Mucosa of stomach (tissue), 1 donor: ENCODE results near the gene BMPR1A.

Source experiments
- H3K27me3 ChIP-seq: one replicate; pipeline ENCODE4 v1.7.0; 2013; ENCODE audit warnings: mild to moderate bottlenecking, low read length; ENCODE audit not compliant: control insufficient read depth, insufficient read depth
- H3K36me3 ChIP-seq: one replicate; pipeline ENCODE4 v1.7.0; 2013; ENCODE audit warnings: low read length; ENCODE audit not compliant: control insufficient read depth, insufficient read depth
- H3K4me1 ChIP-seq: one replicate; pipeline ENCODE4 v1.7.0; 2013; ENCODE audit warnings: mild to moderate bottlenecking, low read length; ENCODE audit not compliant: control insufficient read depth, insufficient read depth
- H3K4me3 ChIP-seq: one replicate; pipeline ENCODE4 v1.7.0; 2013; ENCODE audit warnings: low read length
- H3K9ac ChIP-seq: one replicate; pipeline ENCODE4 v1.7.0; 2013; ENCODE audit warnings: mild to moderate bottlenecking, low read length, moderate library complexity
- H3K9me3 ChIP-seq: one replicate; pipeline ENCODE4 v1.7.0; 2013; ENCODE audit warnings: mild to moderate bottlenecking, low read length, moderate library complexity; ENCODE audit not compliant: control insufficient read depth
- donor health status: Pancreatic carcinoma.

Gene BMPR1A

DNA sequence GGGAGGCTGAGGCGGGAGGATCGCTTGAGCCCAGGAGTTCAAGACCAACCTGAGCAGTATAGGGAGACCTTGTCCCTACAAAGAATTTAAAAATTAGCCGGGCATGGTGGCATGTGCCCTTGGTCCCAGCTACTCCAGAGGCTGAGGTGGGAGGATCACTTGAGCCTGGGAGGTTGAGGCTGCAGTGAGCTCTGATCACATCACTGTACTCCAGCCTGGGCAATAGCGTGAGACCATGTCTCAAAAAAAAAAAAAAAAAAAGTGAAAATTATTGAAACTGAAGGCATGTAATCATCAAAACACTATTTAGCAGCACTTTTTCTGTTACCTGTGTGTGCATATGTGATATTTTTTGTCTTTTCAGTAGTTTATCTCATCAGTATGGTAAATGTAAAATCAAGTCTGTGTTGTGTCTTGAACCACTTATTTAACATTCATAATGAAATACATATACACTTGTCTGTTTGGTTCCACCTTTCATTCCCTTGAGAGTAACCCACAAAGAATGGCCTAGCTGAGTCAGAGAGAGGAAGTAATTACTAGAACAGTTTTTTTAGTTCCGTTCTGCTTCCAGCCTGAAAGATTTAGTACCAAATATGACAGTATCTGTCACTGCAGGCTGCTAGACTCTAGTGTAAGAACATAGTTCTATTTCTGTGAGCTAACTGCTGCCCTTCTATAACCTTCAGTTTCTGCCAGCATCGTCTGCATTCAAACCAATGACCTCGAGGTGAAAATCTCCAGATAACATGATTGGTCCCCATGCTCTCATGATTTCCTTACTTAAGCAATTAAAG lies 132.4 kb downstream of the BMPR1A start:
- H3K9me3 ChIP-seq, result no peaks in the 10 kb centered on the region
- H3K9ac ChIP-seq, result no peak overlapping the region
- no peaks in the 10 kb centered on the region for H3K27me3 ChIP-seq
- no peak overlapping the region for H3K4me3 ChIP-seq
- H3K36me3 ChIP-seq, result no peaks in the 10 kb centered on the region
- no peaks in the 10 kb centered on the region for H3K4me1 ChIP-seq

DNA sequence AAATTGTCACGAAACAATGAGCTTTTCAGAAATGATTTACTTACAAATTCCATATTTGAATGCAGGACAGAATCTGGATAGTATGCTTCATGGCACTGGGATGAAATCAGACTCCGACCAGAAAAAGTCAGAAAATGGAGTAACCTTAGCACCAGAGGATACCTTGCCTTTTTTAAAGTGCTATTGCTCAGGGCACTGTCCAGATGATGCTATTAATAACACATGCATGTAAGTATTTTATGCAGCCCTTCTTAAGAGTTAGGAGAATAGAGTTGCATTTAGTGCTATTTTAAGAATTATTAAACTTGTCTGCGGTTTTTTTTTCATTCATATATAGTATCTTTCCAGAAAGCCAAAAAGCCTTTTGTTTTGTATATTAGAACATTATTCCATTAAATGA lies 133.6 kb downstream of the BMPR1A start:
- H3K27me3 ChIP-seq, result no peaks in the 10 kb centered on the region
- no peaks in the 10 kb centered on the region for H3K36me3 ChIP-seq
- no peak overlapping the region for H3K4me3 ChIP-seq
- no peak overlapping the region for H3K9ac ChIP-seq
- no peaks in the 10 kb centered on the region for H3K9me3 ChIP-seq
- H3K4me1 ChIP-seq, result no peaks in the 10 kb centered on the region

DNA sequence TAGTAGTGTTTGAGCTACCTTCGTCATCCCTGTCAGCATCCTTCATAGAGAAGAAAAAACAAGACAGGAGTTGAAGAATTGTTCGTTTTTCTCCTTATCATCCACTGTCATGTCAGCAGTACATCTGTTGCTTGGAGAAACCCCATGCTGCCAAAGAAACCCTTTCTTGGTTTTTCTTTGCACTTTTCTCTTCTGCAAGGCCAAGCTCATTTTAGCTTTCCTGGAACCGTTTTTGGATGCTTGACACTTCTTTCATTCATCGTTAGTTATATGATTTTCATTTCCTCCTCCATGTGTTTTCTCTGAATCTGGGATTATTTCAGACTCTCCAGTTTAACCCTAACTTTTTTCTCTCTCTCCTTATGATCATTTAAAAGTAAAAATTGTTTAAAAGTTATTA lies 142.1 kb downstream of the BMPR1A start:
- no peaks in the 10 kb centered on the region for H3K27me3 ChIP-seq
- no peaks in the 10 kb centered on the region for H3K36me3 ChIP-seq
- no peak overlapping the region for H3K4me3 ChIP-seq
- H3K4me1 ChIP-seq, result no peaks in the 10 kb centered on the region
- no peaks in the 10 kb centered on the region for H3K9me3 ChIP-seq
- H3K9ac ChIP-seq, result no peak overlapping the region

GRCh38 chr10:86899132-86899531 lies 142.7 kb downstream of the BMPR1A start:
- Histone ChIP-seq H3K9me3 (no peaks in the 10 kb centered on the region), H3K9ac (no peak overlapping the region), H3K4me3 (no peak overlapping the region), H3K36me3 (no peaks in the 10 kb centered on the region), H3K27me3 (no peaks in the 10 kb centered on the region), H3K4me1 (no peaks in the 10 kb centered on the region)

GRCh38 chr10:86899670-86900276 lies 143.4 kb downstream of the BMPR1A start:
- Histone ChIP-seq H3K9ac (no peak overlapping the region), H3K4me3 (no peak overlapping the region), H3K36me3 (no peaks in the 10 kb centered on the region), H3K9me3 (no peaks in the 10 kb centered on the region), H3K4me1 (no peaks in the 10 kb centered on the region), H3K27me3 (no peaks in the 10 kb centered on the region)

DNA sequence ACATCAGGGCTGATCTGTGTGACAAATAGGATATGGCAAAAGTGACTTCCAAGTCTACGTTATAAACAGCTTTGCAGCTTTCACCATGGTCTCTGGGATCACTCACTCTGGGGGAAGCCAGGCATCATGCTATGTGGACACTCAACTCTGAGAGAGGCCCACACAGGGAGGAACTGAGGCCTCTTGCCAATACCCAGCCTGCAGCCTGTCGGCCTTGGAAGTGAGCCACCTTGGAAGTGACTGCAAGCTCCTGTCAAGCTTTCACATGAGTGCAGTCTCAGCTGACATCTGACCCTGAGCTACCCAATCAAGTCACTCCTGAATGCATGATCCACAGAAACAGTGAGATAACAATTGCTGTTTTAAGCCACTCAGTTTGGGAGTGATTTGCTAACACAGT lies 144.5 kb downstream of the BMPR1A start:
- Histone ChIP-seq H3K36me3 (no peaks in the 10 kb centered on the region), H3K9me3 (no peaks in the 10 kb centered on the region), H3K4me3 (no peak overlapping the region), H3K9ac (no peak overlapping the region), H3K27me3 (no peaks in the 10 kb centered on the region), H3K4me1 (no peaks in the 10 kb centered on the region)

- no peak overlapping the region for H3K9ac ChIP-seq
- H3K36me3 ChIP-seq, result no peaks in the 10 kb centered on the region
- no peaks in the 10 kb centered on the region for H3K27me3 ChIP-seq
These were observed 148.2 kb downstream of the BMPR1A start for GRCh38 chr10:86904600-86904999.

DNA sequence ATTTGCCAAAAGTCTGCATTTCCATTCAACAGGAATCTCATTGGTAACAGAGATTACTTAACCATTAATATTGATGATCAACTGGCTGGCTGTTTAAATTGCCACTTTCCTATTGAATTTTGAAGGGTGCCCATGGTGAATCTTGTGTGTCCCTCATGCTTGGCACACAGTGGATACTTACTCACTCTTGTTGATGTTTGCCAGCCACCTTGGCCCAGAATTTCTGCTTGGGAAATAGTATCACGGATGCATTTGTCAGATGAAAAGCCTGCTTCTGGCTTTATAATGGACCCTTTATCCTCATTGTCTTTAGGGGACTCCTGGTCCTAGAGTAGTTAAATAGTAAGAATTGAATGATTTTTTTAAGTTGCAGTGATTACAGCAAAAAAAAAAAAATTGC lies 149.0 kb downstream of the BMPR1A start:
- no peak overlapping the region for H3K9ac ChIP-seq
- H3K9me3 ChIP-seq, result no peaks in the 10 kb centered on the region
- no peaks in the 10 kb centered on the region for H3K27me3 ChIP-seq
- no peaks in the 10 kb centered on the region for H3K36me3 ChIP-seq
- no peaks in the 10 kb centered on the region for H3K4me1 ChIP-seq
- H3K4me3 ChIP-seq, result no peak overlapping the region

More at GRCh38 chr10:86904600-86904999, 148.2 kb downstream of the BMPR1A start:
- Histone ChIP-seq H3K9me3 (no peaks in the 10 kb centered on the region), H3K4me3 (no peak overlapping the region), H3K4me1 (no peaks in the 10 kb centered on the region)

- Histone ChIP-seq H3K9me3 (no peaks in the 10 kb centered on the region), H3K27me3 (no peaks in the 10 kb centered on the region), H3K36me3 (no peaks in the 10 kb centered on the region), H3K4me1 (no peaks in the 10 kb centered on the region), H3K9ac (no peak overlapping the region), H3K4me3 (no peak overlapping the region)
These were observed 158.3 kb downstream of the BMPR1A start for GRCh38 chr10:86914734-86915133.

- Histone ChIP-seq H3K9me3 (no peaks in the 10 kb centered on the region), H3K27me3 (no peaks in the 10 kb centered on the region), H3K36me3 (no peaks in the 10 kb centered on the region), H3K4me3 (no peak overlapping the region), H3K4me1 (no peaks in the 10 kb centered on the region), H3K9ac (no peak overlapping the region)
These were observed 161.6 kb downstream of the BMPR1A start for GRCh38 chr10:86918022-86918471.

GRCh38 chr10:86922553-86922961 lies 166.1 kb downstream of the BMPR1A start:
- no peaks in the 10 kb centered on the region for H3K36me3 ChIP-seq
- no peak overlapping the region for H3K9ac ChIP-seq

DNA sequence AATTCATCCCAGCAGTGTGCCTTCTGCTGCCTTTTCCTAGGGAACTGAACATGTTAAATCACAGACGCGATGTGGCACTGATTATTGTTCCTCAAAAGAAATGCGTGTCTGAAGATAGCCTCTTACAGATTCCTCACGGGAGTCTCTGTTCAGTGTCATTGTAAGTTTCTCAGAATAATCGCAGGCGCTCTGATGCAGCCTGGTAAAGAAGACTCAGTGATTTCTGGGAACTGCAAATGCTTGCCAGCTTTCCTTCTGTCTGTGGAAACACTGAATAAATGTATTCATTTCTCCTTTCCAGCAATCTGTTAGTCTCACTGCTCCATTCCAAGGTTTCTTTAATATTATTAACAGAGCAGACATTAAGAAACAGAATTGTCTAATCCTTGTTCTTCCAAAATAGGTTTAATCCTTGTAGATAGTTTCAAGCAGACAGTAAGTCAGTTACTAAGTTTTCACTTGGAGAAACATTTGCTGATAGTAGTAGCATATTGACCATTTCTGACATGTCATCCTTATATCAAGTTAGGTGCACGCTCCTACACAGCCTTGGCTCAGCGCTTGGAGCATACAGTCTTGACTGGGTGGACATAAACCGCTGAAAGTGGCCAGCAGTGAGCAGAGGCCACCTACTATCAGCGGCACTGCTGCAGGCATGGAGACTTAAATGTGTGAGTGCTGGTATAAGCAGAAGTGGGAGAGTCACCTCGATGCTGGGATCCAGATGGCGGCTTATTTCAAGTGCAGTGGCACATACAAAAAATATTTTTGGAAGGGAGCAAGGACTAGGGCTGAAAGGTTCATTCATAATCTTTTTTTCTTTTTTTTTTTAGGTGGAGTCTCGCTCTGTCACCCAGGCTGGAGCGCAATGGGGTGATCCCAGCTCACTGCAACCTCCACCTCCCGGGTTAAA lies 173.3 kb downstream of the BMPR1A start:
- Histone ChIP-seq H3K4me3 (no peak overlapping the region), H3K4me1 (no peaks in the 10 kb centered on the region), H3K36me3 (no peaks in the 10 kb centered on the region), H3K9ac (no peak overlapping the region), H3K9me3 (no peaks in the 10 kb centered on the region), H3K27me3 (no peaks in the 10 kb centered on the region)

More at GRCh38 chr10:86922553-86922961, 166.1 kb downstream of the BMPR1A start:
- Histone ChIP-seq H3K4me1 (no peaks in the 10 kb centered on the region), H3K9me3 (no peaks in the 10 kb centered on the region), H3K27me3 (no peaks in the 10 kb centered on the region), H3K4me3 (no peak overlapping the region)
